ENCODE measurements around the gene MFSD12.

DNA sequence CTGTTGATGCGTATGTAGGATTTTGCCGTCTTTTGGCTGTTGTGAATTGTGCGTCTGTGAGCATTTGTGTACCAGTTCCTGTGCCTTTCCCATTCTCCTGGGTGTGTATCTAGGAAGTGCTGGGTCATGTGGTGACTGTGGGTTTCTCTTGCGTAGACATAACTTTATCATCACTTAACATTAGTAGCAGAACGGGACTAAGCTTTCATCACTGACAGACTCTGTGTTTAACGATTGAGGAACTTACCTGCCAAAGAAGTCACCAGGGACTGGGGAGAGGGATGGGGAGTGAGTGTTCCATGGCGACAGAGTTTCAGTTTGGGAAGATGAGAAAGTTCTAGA, 36.3 kb downstream of the MFSD12 start:
- TF ChIP-seq, protein P1, sequence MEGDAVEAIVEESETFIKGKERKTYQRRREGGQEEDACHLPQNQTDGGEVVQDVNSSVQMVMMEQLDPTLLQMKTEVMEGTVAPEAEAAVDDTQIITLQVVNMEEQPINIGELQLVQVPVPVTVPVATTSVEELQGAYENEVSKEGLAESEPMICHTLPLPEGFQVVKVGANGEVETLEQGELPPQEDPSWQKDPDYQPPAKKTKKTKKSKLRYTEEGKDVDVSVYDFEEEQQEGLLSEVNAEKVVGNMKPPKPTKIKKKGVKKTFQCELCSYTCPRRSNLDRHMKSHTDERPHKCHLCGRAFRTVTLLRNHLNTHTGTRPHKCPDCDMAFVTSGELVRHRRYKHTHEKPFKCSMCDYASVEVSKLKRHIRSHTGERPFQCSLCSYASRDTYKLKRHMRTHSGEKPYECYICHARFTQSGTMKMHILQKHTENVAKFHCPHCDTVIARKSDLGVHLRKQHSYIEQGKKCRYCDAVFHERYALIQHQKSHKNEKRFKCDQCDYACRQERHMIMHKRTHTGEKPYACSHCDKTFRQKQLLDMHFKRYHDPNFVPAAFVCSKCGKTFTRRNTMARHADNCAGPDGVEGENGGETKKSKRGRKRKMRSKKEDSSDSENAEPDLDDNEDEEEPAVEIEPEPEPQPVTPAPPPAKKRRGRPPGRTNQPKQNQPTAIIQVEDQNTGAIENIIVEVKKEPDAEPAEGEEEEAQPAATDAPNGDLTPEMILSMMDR (conservative IDR thresholded peaks at IDR 0.05; ENCODE audit: low read length): no peak
- TF ChIP-seq EZH2phosphoT487 (IDR thresholded peaks at IDR 0.05; ENCODE audit: borderline replicate concordance): no peak

All from Loucy (cell line).